Measurements from ENCODE around the gene EFNA3. TPM values are rescaled to one million over a fixed set of nuclear protein-coding genes. Genes with fewer than 3 reads are reported as not detected.

EFNA3 gene
- total RNA-seq, 1 experiment from 2014 or later: 23.5 TPM

- Histone ChIP-seq H3K79me2 (ENCODE audit: low read length) (no peaks in the 10 kb centered on the region), H3K9ac (ENCODE audit: low read length) (no peak overlapping the region), H3K36me3 (ENCODE audit: low read depth, low read length) (no peaks in the 10 kb centered on the region), H3K4me1 (ENCODE audit: insufficient read depth, low read length) (peaks cover 28% of the 10 kb centered on the region), H3K9me3 (ENCODE audit: low read length) (no peaks in the 10 kb centered on the region), H3F3A (ENCODE audit: low read length, unreplicated experiment) (no peaks in the 10 kb centered on the region), H3K4me2 (ENCODE audit: low read length) (no peak overlapping the region), H3K9me2 (replicated peaks; ENCODE audit: low read length) (no peaks in the 10 kb centered on the region), H3K4me3 (ENCODE audit: low read length) (no peak overlapping the region), H4K20me1 (ENCODE audit: low read length) (no peaks in the 10 kb centered on the region), H3K27ac (ENCODE audit: low read length) (no peak overlapping the region), H2AFZ (ENCODE audit: low read length) (no peak overlapping the region), H3K27me3 (ENCODE audit: low read length) (no peaks in the 10 kb centered on the region)
- ChIA-PET POLR2A (ENCODE audit: unreplicated experiment) (no interaction called here), CTCF (no interaction called here)
- intact Hi-C loops (cut with micrococcal nuclease): no loop called here
- TF ChIP-seq EZH2phosphoT487 (IDR thresholded peaks at IDR 0.05; ENCODE audit: borderline replicate concordance, low read length) (no peak), CTCF (conservative IDR thresholded peaks at IDR 0.05; ENCODE audit: low read depth, low read length) (no peak), EZH2 (IDR thresholded peaks at IDR 0.05; ENCODE audit: low read length, unreplicated experiment) (no peak)
- ATAC-seq: no peak
- BruUV-seq (replicated peaks): no TSS peak
- DNase-seq: no peak
Observed at GRCh38 chr1:155121249-155121648, 42.6 kb downstream of the EFNA3 start.

- Histone ChIP-seq H3K9me2 (replicated peaks; ENCODE audit: low read length) (no peaks in the 10 kb centered on the region), H3K79me2 (ENCODE audit: low read length) (no peaks in the 10 kb centered on the region), H3K4me1 (ENCODE audit: insufficient read depth, low read length) (peaks cover 37% of the 10 kb centered on the region), H3K36me3 (ENCODE audit: low read depth, low read length) (no peaks in the 10 kb centered on the region), H4K20me1 (ENCODE audit: low read length) (no peaks in the 10 kb centered on the region), H3K9ac (ENCODE audit: low read length) (no peak overlapping the region), H3K4me2 (ENCODE audit: low read length) (no peak overlapping the region), H3K27me3 (ENCODE audit: low read length) (no peaks in the 10 kb centered on the region), H3F3A (ENCODE audit: low read length, unreplicated experiment) (no peaks in the 10 kb centered on the region), H3K4me3 (ENCODE audit: low read length) (no peak overlapping the region), H3K27ac (ENCODE audit: low read length) (no peak overlapping the region), H2AFZ (ENCODE audit: low read length) (no peak overlapping the region), H3K9me3 (ENCODE audit: low read length) (no peaks in the 10 kb centered on the region)
- CTCF ChIA-PET: no interaction called here
- BruUV-seq (replicated peaks): no TSS peak
- ATAC-seq (no peak), DNase-seq (no peak)
- TF ChIP-seq CTCF (conservative IDR thresholded peaks at IDR 0.05; ENCODE audit: low read depth, low read length) (no peak), EZH2 (IDR thresholded peaks at IDR 0.05; ENCODE audit: low read length, unreplicated experiment) (no peak), EZH2phosphoT487 (IDR thresholded peaks at IDR 0.05; ENCODE audit: borderline replicate concordance, low read length) (no peak)
- intact Hi-C loops (cut with micrococcal nuclease): no loop called here
- POLR2A ChIA-PET (ENCODE audit: unreplicated experiment): no interaction called here
Observed at GRCh38 chr1:155122308-155122707, 43.7 kb downstream of the EFNA3 start.

GRCh38 chr1:155123801-155124200, 45.2 kb downstream of the EFNA3 start:
- intact Hi-C loops (cut with micrococcal nuclease): loop anchor here (1.0 kb wide), 1 partner anchor 30 kb away; no protein-coding TSS in a partner anchor
- H3K9me3 ChIP-seq (ENCODE audit: low read length): no peaks in the 10 kb centered on the region
- no peak overlapping the region for H2AFZ ChIP-seq (ENCODE audit: low read length)

More at GRCh38 chr1:155123801-155124200, 45.2 kb downstream of the EFNA3 start:
- ATAC-seq (peak; percentile 12), DNase-seq (peak; percentile 70)
- H3K79me2 ChIP-seq (ENCODE audit: low read length): peaks cover 11% of the 10 kb centered on the region
- H3F3A ChIP-seq (ENCODE audit: low read length, unreplicated experiment): no peaks in the 10 kb centered on the region
- POLR2A ChIA-PET (ENCODE audit: unreplicated experiment): interaction anchor here (0.6 kb wide), 1 partner anchor 32 kb away, joined by 3 read pairs; no protein-coding TSS in a partner anchor
- CTCF ChIA-PET: interaction anchor here (0.5 to 0.6 kb wide), 3 partner anchors 26 to 44 kb away, joined by 3 to 4 read pairs (median 3); no protein-coding TSS in a partner anchor
- H3K27me3 ChIP-seq (ENCODE audit: low read length): no peaks in the 10 kb centered on the region
- peak overlapping the region; percentile 14 for H3K27ac ChIP-seq (ENCODE audit: low read length)
- H3K4me2 ChIP-seq (ENCODE audit: low read length): 0 out of 2 replicates have a peak overlapping the region, but pooled peaks have one; percentile 27
- TF ChIP-seq EZH2phosphoT487 (IDR thresholded peaks at IDR 0.05; ENCODE audit: borderline replicate concordance, low read length) (no peak), EZH2 (IDR thresholded peaks at IDR 0.05; ENCODE audit: low read length, unreplicated experiment) (no peak), CTCF (conservative IDR thresholded peaks at IDR 0.05; ENCODE audit: low read depth, low read length) (no peak)
- no TSS peak for BruUV-seq (replicated peaks)
- no peaks in the 10 kb centered on the region for H3K36me3 ChIP-seq (ENCODE audit: low read depth, low read length)
- no peak overlapping the region for H3K4me3 ChIP-seq (ENCODE audit: low read length)
- peaks cover 40% of the 10 kb centered on the region for H3K4me1 ChIP-seq (ENCODE audit: insufficient read depth, low read length)
- no peaks in the 10 kb centered on the region for H3K9me2 ChIP-seq (replicated peaks; ENCODE audit: low read length)
- 0 out of 2 replicates have a peak, but pooled peaks cover 6% of the 10 kb centered on the region for H4K20me1 ChIP-seq (ENCODE audit: low read length)
- no peak overlapping the region for H3K9ac ChIP-seq (ENCODE audit: low read length)

Measured in PC-3 (cell line).